LNCaP clone FGC (cell line): Measurements from ENCODE around the gene SRPX2.

Source experiments
- DNase-seq: peaks from one replicate; pipeline ENCODE4 v3.0.0-alpha.2; 2011; ENCODE audit warnings: low read depth
- H3K4me3 ChIP-seq: 2 replicates; pipeline ENCODE4 v1.5.1; 2011; ENCODE audit warnings: mild to moderate bottlenecking, low read depth, low read length, control low read depth
- CTCF ChIP-seq: IDR thresholded peaks from 2 replicates; pipeline ENCODE4 v1.5.1; 2012; ENCODE audit warnings: mild to moderate bottlenecking; ENCODE audit not compliant: control insufficient read depth, insufficient read depth; ENCODE audit errors: extremely low read depth

SRPX2 gene

GRCh38 chrX:100643956-100644860 is at the start of gene SRPX2:
Gene SRPX2 (plus strand): TSS chrX:100644199. CDS start chrX:100646323, 2,124 bp downstream.
- no peak for TF ChIP-seq CTCF
- DNase-seq, result no peak
- no peak within 1 kb of the TSS for H3K4me3 ChIP-seq

- no peak overlapping the region for H3K4me3 ChIP-seq
- no peak for TF ChIP-seq CTCF
- DNase-seq, result no peak
Measured at GRCh38 chrX:100596601-100597000, 47.4 kb upstream of the SRPX2 start.

- no peak for DNase-seq
- no peak for TF ChIP-seq CTCF
- H3K4me3 ChIP-seq, result no peak overlapping the region
Measured at GRCh38 chrX:100599456-100599855, 44.5 kb upstream of the SRPX2 start.

- no peak overlapping the region for H3K4me3 ChIP-seq
- DNase-seq, result no peak
- no peak for TF ChIP-seq CTCF
Measured at GRCh38 chrX:100600340-100600739, 43.7 kb upstream of the SRPX2 start.

GRCh38 chrX:100600758-100601157 is 43.2 kb upstream of the SRPX2 start:
- TF ChIP-seq CTCF, result no peak
- no peak overlapping the region for H3K4me3 ChIP-seq
- DNase-seq, result no peak

GRCh38 chrX:100606753-100607152 is 37.2 kb upstream of the SRPX2 start:
- no peak overlapping the region for H3K4me3 ChIP-seq
- no peak for DNase-seq
- TF ChIP-seq CTCF, result no peak
